Measurements from ENCODE around the gene SMAD3.

GRCh38 chr15:67127331-67127664 lies 61.9 kb downstream of the SMAD3 start:
- no peak for TF ChIP-seq CTCF (IDR thresholded peaks at IDR 0.05)
- TF ChIP-seq EZH2 (IDR thresholded peaks at IDR 0.05; ENCODE audit: borderline replicate concordance, insufficient read depth, low read depth, low read length, poor library complexity, severe bottlenecking): no peak
